Measurements from ENCODE around the gene CADM4. TPM values are rescaled to one million over a fixed set of nuclear protein-coding genes. Genes with fewer than 3 reads are reported as not detected.

Gene CADM4
- total and polyA plus RNA-seq, 9 of the 15 experiments (the other 6 are each of a cell fraction or from before 2014, with no cell fraction given), result 0.03 to 4.6 (median 1.3) TPM

DNA sequence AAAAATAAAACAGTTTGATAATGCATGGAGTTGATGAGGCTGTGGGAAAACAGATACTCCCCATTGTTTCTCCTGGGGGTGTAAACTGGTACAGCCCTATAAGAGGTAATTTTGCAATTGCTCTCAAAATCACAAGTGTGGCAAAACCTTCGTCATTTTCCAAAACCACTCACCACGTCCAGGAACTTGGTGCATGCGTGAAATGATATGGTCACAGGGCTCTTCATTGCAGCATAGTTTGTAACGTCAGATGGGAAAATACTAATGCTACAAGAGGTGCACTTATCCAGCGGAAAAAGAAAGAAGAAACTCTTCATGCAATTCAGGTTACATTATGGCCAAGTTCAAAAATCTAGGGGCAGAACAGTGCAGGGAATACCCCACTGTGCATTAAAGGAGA lies 42.2 kb upstream of the CADM4 start:
- Histone ChIP-seq H3K36me3 (ENCODE audit: control insufficient read depth, insufficient read depth, low read length) (no peaks in the 10 kb centered on the region), H3K4me1 (replicated peaks in 1 of 2; ENCODE audit: control insufficient read depth in 2 of 2, insufficient read depth in 2 of 2, low read length in 2 of 2) (peaks cover 12% of the 10 kb centered on the region in 2 experiments), H4K20me1 (replicated peaks; ENCODE audit: control insufficient read depth, insufficient read depth, low read length) (no peaks in the 10 kb centered on the region), H3K9me1 (ENCODE audit: control insufficient read depth, insufficient read depth, low read length) (no peaks in the 10 kb centered on the region), H3K4me3 (no peak overlapping the region), H3K79me2 (ENCODE audit: control insufficient read depth, insufficient read depth, low read length) (no peaks in the 10 kb centered on the region), H3K27me3 (ENCODE audit: control insufficient read depth in 2 of 2, insufficient read depth in 2 of 2, low read length in 2 of 2) (no peaks in the 10 kb centered on the region), H3K4me2 (ENCODE audit: insufficient read depth, low read length) (no peak overlapping the region), H3K9me3 (replicated peaks; ENCODE audit: control insufficient read depth, insufficient read depth, low read depth, low read length) (no peaks in the 10 kb centered on the region), H3K27ac (ENCODE audit: extremely low read depth, low read depth, low read length) (no peak overlapping the region), H3K9ac (ENCODE audit: insufficient read depth in 1 of 2, low read depth in 2 of 2, low read length in 2 of 2) (no peak overlapping the region), H2AFZ (ENCODE audit: low read depth, low read length) (no peak overlapping the region)
- ChIA-PET CTCF (ENCODE audit: low intra/inter-chr PET ratio) (no interaction called here), POLR2A (no interaction called here)
- no peak for TF ChIP-seq ELF1 (tag; IDR thresholded peaks at IDR 0.05)
- TF ChIP-seq CAMTA2 (CRISPR knock-in tag; conservative IDR thresholded peaks at IDR 0.05), result no peak
- no peak for TF ChIP-seq NR2F6 (CRISPR knock-in tag; IDR thresholded peaks at IDR 0.05)
- no peak for TF ChIP-seq ZHX1 (conservative IDR thresholded peaks at IDR 0.05; ENCODE audit: low read length)
- TF ChIP-seq NR2C2 (CRISPR knock-in tag; IDR thresholded peaks at IDR 0.05), result no peak
- no peak for TF ChIP-seq NR2C2 (tag; IDR thresholded peaks at IDR 0.05)
- TF ChIP-seq ZBTB17 (CRISPR knock-in tag; IDR thresholded peaks at IDR 0.05), result no peak
- TF ChIP-seq, protein P1, sequence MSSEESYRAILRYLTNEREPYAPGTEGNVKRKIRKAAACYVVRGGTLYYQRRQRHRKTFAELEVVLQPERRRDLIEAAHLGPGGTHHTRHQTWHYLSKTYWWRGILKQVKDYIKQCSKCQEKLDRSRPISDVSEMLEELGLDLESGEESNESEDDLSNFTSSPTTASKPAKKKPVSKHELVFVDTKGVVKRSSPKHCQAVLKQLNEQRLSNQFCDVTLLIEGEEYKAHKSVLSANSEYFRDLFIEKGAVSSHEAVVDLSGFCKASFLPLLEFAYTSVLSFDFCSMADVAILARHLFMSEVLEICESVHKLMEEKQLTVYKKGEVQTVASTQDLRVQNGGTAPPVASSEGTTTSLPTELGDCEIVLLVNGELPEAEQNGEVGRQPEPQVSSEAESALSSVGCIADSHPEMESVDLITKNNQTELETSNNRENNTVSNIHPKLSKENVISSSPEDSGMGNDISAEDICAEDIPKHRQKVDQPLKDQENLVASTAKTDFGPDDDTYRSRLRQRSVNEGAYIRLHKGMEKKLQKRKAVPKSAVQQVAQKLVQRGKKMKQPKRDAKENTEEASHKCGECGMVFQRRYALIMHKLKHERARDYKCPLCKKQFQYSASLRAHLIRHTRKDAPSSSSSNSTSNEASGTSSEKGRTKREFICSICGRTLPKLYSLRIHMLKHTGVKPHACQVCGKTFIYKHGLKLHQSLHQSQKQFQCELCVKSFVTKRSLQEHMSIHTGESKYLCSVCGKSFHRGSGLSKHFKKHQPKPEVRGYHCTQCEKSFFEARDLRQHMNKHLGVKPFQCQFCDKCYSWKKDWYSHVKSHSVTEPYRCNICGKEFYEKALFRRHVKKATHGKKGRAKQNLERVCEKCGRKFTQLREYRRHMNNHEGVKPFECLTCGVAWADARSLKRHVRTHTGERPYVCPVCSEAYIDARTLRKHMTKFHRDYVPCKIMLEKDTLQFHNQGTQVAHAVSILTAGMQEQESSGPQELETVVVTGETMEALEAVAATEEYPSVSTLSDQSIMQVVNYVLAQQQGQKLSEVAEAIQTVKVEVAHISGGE (CRISPR knock-in tag; IDR thresholded peaks at IDR 0.05), result no peak
- TF ChIP-seq, protein P2, sequence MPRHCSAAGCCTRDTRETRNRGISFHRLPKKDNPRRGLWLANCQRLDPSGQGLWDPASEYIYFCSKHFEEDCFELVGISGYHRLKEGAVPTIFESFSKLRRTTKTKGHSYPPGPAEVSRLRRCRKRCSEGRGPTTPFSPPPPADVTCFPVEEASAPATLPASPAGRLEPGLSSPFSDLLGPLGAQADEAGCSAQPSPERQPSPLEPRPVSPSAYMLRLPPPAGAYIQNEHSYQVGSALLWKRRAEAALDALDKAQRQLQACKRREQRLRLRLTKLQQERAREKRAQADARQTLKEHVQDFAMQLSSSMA (CRISPR knock-in tag; IDR thresholded peaks at IDR 0.05), result no peak
- no peak for TF ChIP-seq ILK (tag; IDR thresholded peaks at IDR 0.05; ENCODE audit: borderline replicate concordance, low read depth)
- TF ChIP-seq ADNP (tag; IDR thresholded peaks at IDR 0.05), result no peak
- TF ChIP-seq DACH1 (IDR thresholded peaks at IDR 0.05; ENCODE audit: partially characterized antibody), result no peak
- TF ChIP-seq ZSCAN32 (CRISPR knock-in tag; IDR thresholded peaks at IDR 0.05), result no peak
- no peak for TF ChIP-seq POLR2B (IDR thresholded peaks at IDR 0.05; ENCODE audit: low read depth, partially characterized antibody)
- no peak for TF ChIP-seq OTX1 (CRISPR knock-in tag; IDR thresholded peaks at IDR 0.05)
- TF ChIP-seq NFE2L1 (tag; IDR thresholded peaks at IDR 0.05; ENCODE audit: borderline replicate concordance, low read depth), result no peak
- no peak for TF ChIP-seq SPI1 (IDR thresholded peaks at IDR 0.05; ENCODE audit: borderline replicate concordance, low read depth, low read length)
- no peak for TF ChIP-seq HIVEP1 (CRISPR knock-in tag; IDR thresholded peaks at IDR 0.05)
- no peak for TF ChIP-seq MEF2D (tag; conservative IDR thresholded peaks at IDR 0.05; ENCODE audit: low read depth)
- 36% methylated on average over 5 of the region's 5 CpGs for WGBS (ENCODE audit: insufficient coverage, low coverage, missing lambda C conversion rate)
- no peak for FAIRE-seq
- BruUV-seq (replicated peaks), result no TSS peak
- intact Hi-C loops (cut with micrococcal nuclease) (no loop called here), in situ Hi-C loops (cut with MboI) (no loop called here)
- DNase-seq (ENCODE audit: extremely low read depth in 1 of 4, low spot score in 3 of 4), result no peak
- ATAC-seq, result no peak
